Prostate gland (tissue), 2 donors: Measurements from ENCODE around the gene SCAMP1.

Experiments used
- POLR2A ChIP-seq: fragments of 450-650 bp; IDR thresholded peaks from one replicate; pipeline ENCODE4 v1.6.1; 2016; ENCODE audit warnings: antibody characterized with exemption, mild to moderate bottlenecking
- POLR2AphosphoS5 ChIP-seq: sonication (generic); formaldehyde crosslinking; IDR thresholded peaks from one replicate; pipeline ENCODE4 v1.6.1; 2017; ENCODE audit warnings: antibody characterized with exemption
- TF ChIP-seq, protein P1 (sequence below), 4 experiments: fragments of 200-600 bp in 2 of 4; fragments of 450-650 bp in 2 of 4; sonication (generic) in 2 of 4; IDR thresholded peaks; 1 replicate in 3 of 4; 2 replicates in 1 of 4; pipeline ENCODE4 v1.5.1; 2016 to 2019; ENCODE audit warnings: antibody characterized with exemption in 4 of 4, mild to moderate bottlenecking in 2 of 4, moderate library complexity in 2 of 4

- TF ChIP-seq POLR2A (no peak), POLR2AphosphoS5 (no peak)
- TF ChIP-seq, protein P1, sequence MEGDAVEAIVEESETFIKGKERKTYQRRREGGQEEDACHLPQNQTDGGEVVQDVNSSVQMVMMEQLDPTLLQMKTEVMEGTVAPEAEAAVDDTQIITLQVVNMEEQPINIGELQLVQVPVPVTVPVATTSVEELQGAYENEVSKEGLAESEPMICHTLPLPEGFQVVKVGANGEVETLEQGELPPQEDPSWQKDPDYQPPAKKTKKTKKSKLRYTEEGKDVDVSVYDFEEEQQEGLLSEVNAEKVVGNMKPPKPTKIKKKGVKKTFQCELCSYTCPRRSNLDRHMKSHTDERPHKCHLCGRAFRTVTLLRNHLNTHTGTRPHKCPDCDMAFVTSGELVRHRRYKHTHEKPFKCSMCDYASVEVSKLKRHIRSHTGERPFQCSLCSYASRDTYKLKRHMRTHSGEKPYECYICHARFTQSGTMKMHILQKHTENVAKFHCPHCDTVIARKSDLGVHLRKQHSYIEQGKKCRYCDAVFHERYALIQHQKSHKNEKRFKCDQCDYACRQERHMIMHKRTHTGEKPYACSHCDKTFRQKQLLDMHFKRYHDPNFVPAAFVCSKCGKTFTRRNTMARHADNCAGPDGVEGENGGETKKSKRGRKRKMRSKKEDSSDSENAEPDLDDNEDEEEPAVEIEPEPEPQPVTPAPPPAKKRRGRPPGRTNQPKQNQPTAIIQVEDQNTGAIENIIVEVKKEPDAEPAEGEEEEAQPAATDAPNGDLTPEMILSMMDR (IDR thresholded peaks at IDR 0.05), result no peak
These were observed 12.8 kb downstream of the SCAMP1 start for GRCh38 chr5:78373231-78373630.
